GM19193 (cell line): ENCODE data around the gene PIK3C2B.

ENCODE experiments used
- POLR2A ChIP-seq: IDR thresholded peaks from 4 replicates; pipeline ENCODE4 v1.6.1; 2011; ENCODE audit not compliant: insufficient read depth, insufficient read length; ENCODE audit errors: extremely low read depth

Gene PIK3C2B

GRCh38 chr1:204468766-204469302 lies 25.8 kb downstream of the PIK3C2B start:
- TF ChIP-seq POLR2A: no peak

GRCh38 chr1:204468206-204468605 lies 26.4 kb downstream of the PIK3C2B start:
- TF ChIP-seq POLR2A: no peak

- TF ChIP-seq POLR2A: no peak
Measured at GRCh38 chr1:204466416-204467405, 27.9 kb downstream of the PIK3C2B start.

GRCh38 chr1:204465546-204466415 lies 28.8 kb downstream of the PIK3C2B start:
- no peak for TF ChIP-seq POLR2A

- TF ChIP-seq POLR2A: no peak
Measured at GRCh38 chr1:204464701-204465100, 29.9 kb downstream of the PIK3C2B start.

- TF ChIP-seq POLR2A: no peak
Measured at GRCh38 chr1:204464187-204464631, 30.4 kb downstream of the PIK3C2B start.

GRCh38 chr1:204463125-204464060 lies 31.2 kb downstream of the PIK3C2B start:
- no peak for TF ChIP-seq POLR2A

GRCh38 chr1:204462229-204462561 lies 32.4 kb downstream of the PIK3C2B start:
- TF ChIP-seq POLR2A: no peak

GRCh38 chr1:204461331-204462228 lies 33.0 kb downstream of the PIK3C2B start:
- no peak for TF ChIP-seq POLR2A

- TF ChIP-seq POLR2A: no peak
Measured at GRCh38 chr1:204460346-204460745, 34.3 kb downstream of the PIK3C2B start.

GRCh38 chr1:204459706-204460105 lies 34.9 kb downstream of the PIK3C2B start:
- no peak for TF ChIP-seq POLR2A

- no peak for TF ChIP-seq POLR2A
Measured at GRCh38 chr1:204457666-204458065, 36.9 kb downstream of the PIK3C2B start.

- TF ChIP-seq POLR2A: no peak
Measured at GRCh38 chr1:204456826-204457442, 37.7 kb downstream of the PIK3C2B start.

GRCh38 chr1:204455831-204456145 lies 38.8 kb downstream of the PIK3C2B start:
- no peak for TF ChIP-seq POLR2A
